Measurements from ENCODE around the gene SGIP1. TPM values are rescaled to one million over a fixed set of nuclear protein-coding genes. Genes with fewer than 3 reads are reported as not detected.

Gene SGIP1
- total RNA-seq, 1 donor from 2014 or later, result 123 TPM

DNA sequence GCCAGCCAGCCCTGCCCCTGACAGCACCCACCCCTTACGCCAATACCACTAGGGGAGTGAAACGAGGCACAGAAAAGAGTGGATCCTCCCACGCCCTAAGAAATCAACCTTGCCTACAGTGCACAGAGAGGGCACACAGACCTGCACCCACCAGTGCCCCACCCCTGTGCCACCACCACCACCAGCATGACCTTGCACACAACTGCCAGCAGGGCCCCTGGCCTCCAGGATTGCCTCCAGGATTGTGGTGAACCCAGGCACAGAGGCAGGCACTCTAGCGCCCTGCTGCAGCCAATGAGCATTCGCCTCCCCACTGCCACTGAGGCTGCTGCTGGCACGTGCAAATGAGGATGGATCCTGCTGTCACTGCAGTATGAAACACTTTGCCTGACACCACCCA, 23.5 kb upstream of the SGIP1 start:
- Mint-ChIP-seq H3K4me3 (ENCODE audit: unreplicated experiment) (no peak overlapping the region), H3K27ac (ENCODE audit: unreplicated experiment) (no peak overlapping the region), H3K36me3 (ENCODE audit: unreplicated experiment) (peaks cover 4% of the 10 kb centered on the region), H3K4me1 (ENCODE audit: unreplicated experiment) (peaks cover 18% of the 10 kb centered on the region), H3K27me3 (ENCODE audit: unreplicated experiment) (no peaks in the 10 kb centered on the region), H3K9me3 (ENCODE audit: unreplicated experiment) (peaks cover 11% of the 10 kb centered on the region)
- DNase-seq (ENCODE audit: extremely low spot score, unreplicated experiment), result no peak
- TF ChIP-seq, protein P1, sequence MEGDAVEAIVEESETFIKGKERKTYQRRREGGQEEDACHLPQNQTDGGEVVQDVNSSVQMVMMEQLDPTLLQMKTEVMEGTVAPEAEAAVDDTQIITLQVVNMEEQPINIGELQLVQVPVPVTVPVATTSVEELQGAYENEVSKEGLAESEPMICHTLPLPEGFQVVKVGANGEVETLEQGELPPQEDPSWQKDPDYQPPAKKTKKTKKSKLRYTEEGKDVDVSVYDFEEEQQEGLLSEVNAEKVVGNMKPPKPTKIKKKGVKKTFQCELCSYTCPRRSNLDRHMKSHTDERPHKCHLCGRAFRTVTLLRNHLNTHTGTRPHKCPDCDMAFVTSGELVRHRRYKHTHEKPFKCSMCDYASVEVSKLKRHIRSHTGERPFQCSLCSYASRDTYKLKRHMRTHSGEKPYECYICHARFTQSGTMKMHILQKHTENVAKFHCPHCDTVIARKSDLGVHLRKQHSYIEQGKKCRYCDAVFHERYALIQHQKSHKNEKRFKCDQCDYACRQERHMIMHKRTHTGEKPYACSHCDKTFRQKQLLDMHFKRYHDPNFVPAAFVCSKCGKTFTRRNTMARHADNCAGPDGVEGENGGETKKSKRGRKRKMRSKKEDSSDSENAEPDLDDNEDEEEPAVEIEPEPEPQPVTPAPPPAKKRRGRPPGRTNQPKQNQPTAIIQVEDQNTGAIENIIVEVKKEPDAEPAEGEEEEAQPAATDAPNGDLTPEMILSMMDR (IDR thresholded peaks at IDR 0.05), result no peak

DNA sequence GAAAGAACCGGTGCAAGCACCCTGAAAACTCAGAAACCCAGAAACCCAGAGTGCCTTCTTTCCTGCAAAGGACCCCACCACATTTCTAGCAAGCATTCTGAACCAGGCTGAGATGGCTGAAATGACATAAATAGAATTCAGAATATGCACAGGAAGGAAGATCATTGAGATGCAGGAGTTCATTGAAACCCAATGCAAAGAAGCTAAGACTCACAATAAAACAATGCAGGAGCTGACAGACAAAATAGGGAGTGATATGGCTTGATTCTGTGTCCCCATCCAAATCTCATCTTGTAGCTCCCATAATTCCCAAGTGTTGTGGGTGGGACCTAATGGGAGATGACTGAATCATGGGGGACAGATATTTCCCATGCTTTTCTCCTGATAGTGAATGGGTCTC, 22.8 kb upstream of the SGIP1 start:
- peaks cover 11% of the 10 kb centered on the region for H3K4me1 Mint-ChIP-seq (ENCODE audit: unreplicated experiment)
- H3K27ac Mint-ChIP-seq (ENCODE audit: unreplicated experiment), result no peak overlapping the region
- H3K36me3 Mint-ChIP-seq (ENCODE audit: unreplicated experiment), result peaks cover 4% of the 10 kb centered on the region
- TF ChIP-seq, protein P1 (IDR thresholded peaks at IDR 0.05), result no peak
- no peak overlapping the region for H3K4me3 Mint-ChIP-seq (ENCODE audit: unreplicated experiment)
- peaks cover 11% of the 10 kb centered on the region for H3K9me3 Mint-ChIP-seq (ENCODE audit: unreplicated experiment)
- no peaks in the 10 kb centered on the region for H3K27me3 Mint-ChIP-seq (ENCODE audit: unreplicated experiment)
- no peak for DNase-seq (ENCODE audit: extremely low spot score, unreplicated experiment)

DNA sequence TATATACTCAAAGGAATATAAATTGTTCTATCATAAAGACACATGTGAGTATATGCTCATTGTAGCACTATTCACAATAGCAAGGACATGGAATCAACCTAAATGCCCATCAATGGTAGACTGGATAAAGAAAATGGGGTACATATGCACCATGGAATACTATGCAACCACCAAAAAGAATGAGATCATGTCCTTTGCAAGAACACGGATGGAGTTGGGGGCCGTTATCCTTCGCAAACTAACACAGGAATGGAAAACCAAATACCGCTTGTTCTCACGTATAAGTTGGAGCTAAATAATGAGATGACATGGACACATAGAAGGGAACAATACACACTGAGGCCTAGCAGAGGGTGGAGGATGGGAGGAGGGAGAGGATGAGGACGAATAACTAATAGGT, 16.0 kb upstream of the SGIP1 start:
- TF ChIP-seq, protein P1 (IDR thresholded peaks at IDR 0.05), result no peak
- Mint-ChIP-seq H3K9me3 (ENCODE audit: unreplicated experiment) (peaks cover 9% of the 10 kb centered on the region), H3K36me3 (ENCODE audit: unreplicated experiment) (peaks cover 4% of the 10 kb centered on the region), H3K4me3 (ENCODE audit: unreplicated experiment) (no peak overlapping the region), H3K27me3 (ENCODE audit: unreplicated experiment) (no peaks in the 10 kb centered on the region), H3K4me1 (ENCODE audit: unreplicated experiment) (peaks cover 15% of the 10 kb centered on the region), H3K27ac (ENCODE audit: unreplicated experiment) (no peak overlapping the region)
- DNase-seq (ENCODE audit: extremely low spot score, unreplicated experiment), result no peak

DNA sequence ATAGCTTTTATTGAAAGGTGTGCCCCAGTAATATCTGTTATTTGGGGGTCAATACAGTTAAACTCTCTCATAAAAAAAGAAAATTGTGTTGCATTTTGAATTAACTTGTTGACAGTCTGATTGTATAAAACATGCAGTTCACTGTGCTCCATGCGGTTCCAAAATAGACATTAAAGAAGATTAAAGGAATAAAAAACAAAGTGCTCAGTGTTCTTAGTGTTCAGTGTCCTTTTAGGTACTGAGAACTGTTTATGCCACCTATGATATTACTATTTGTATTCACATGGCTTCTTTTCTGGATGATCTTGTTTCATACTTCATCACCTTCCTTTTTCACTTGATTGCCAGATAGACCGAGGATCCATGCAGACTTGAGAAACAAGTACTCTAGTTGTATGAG, 15.3 kb upstream of the SGIP1 start:
- Mint-ChIP-seq H3K4me1 (ENCODE audit: unreplicated experiment) (peaks cover 21% of the 10 kb centered on the region), H3K27ac (ENCODE audit: unreplicated experiment) (no peak overlapping the region), H3K27me3 (ENCODE audit: unreplicated experiment) (no peaks in the 10 kb centered on the region), H3K9me3 (ENCODE audit: unreplicated experiment) (peaks cover 2% of the 10 kb centered on the region), H3K36me3 (ENCODE audit: unreplicated experiment) (no peaks in the 10 kb centered on the region), H3K4me3 (ENCODE audit: unreplicated experiment) (no peak overlapping the region)
- no peak for DNase-seq (ENCODE audit: extremely low spot score, unreplicated experiment)
- TF ChIP-seq, protein P1 (IDR thresholded peaks at IDR 0.05), result no peak

DNA sequence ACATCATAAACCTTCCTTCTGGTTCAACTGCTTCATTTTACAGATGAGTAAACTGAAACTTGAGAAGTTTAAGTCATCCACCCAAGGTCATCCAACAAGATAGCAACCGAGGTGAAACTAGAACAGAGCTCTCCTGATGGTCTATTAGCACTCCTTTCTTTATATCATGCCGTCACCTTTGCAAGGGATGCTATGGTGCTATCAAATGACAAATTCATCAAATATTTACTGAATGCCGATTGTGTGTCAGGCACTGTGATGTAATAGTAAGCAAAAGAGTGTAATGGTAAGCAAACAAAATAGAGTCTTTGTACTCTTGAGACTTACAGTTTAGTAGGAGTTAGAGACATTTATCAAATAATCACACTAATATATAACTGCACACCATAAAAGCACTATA, 14.0 kb upstream of the SGIP1 start:
- no peak overlapping the region for H3K27ac Mint-ChIP-seq (ENCODE audit: unreplicated experiment)
- peaks cover 24% of the 10 kb centered on the region for H3K4me1 Mint-ChIP-seq (ENCODE audit: unreplicated experiment)
- H3K4me3 Mint-ChIP-seq (ENCODE audit: unreplicated experiment), result no peak overlapping the region
- H3K9me3 Mint-ChIP-seq (ENCODE audit: unreplicated experiment), result no peaks in the 10 kb centered on the region
- no peak for DNase-seq (ENCODE audit: extremely low spot score, unreplicated experiment)
- H3K36me3 Mint-ChIP-seq (ENCODE audit: unreplicated experiment), result no peaks in the 10 kb centered on the region
- no peaks in the 10 kb centered on the region for H3K27me3 Mint-ChIP-seq (ENCODE audit: unreplicated experiment)
- TF ChIP-seq, protein P1 (IDR thresholded peaks at IDR 0.05), result no peak

Data from osteocyte (in vitro differentiated cells).